GM23338 (cell line): ENCODE results near the gene NTN1. TPM values are rescaled to one million over a fixed set of nuclear protein-coding genes. Genes with fewer than 3 reads are reported as not detected.

Experiments used
- ATAC-seq: fragments of 200-7000 bp; cut with Tn5 transposase; 3 replicates; pipeline ENCODE4 v1.9.1; 2020
- DNase-seq: peaks from one replicate; pipeline ENCODE4 v3.0.0-alpha.2; 2015; ENCODE audit warnings: low spot score
- H2AFZ ChIP-seq: fragments of 200-600 bp; sonication (generic); 2 replicates; pipeline ENCODE4 v1.8.0; 2016; ENCODE audit warnings: antibody characterized with exemption, mild to moderate bottlenecking, moderate library complexity
- H3F3A ChIP-seq: fragments of 200-600 bp; sonication (generic); replicated peaks from 2 replicates; pipeline ENCODE4 v1.8.0; 2017; ENCODE audit warnings: antibody characterized with exemption, mixed run types, low read depth
- H3K27ac ChIP-seq: fragments of 200-600 bp; sonication (generic); 2 replicates; pipeline ENCODE4 v1.6.1; 2016; ENCODE audit warnings: low read depth
- H3K27me3 ChIP-seq: fragments of 200-600 bp; sonication (generic); 2 replicates; pipeline ENCODE4 v1.8.0; 2016; ENCODE audit warnings: mild to moderate bottlenecking, mixed run types, moderate library complexity; ENCODE audit not compliant: insufficient read depth
- H3K36me3 ChIP-seq: fragments of 200-600 bp; sonication (generic); 2 replicates; pipeline ENCODE4 v1.8.0; 2016; ENCODE audit warnings: mild to moderate bottlenecking; ENCODE audit not compliant: insufficient read depth
- H3K4me1 ChIP-seq: fragments of 200-600 bp; sonication (generic); 2 replicates; pipeline ENCODE4 v1.8.0; 2016; ENCODE audit warnings: mild to moderate bottlenecking, moderate library complexity; ENCODE audit not compliant: insufficient read depth
- H3K4me2 ChIP-seq: fragments of 200-600 bp; sonication (generic); 2 replicates; pipeline ENCODE4 v1.7.1; 2017; ENCODE audit warnings: mixed run types
- H3K4me3 ChIP-seq: fragments of 200-600 bp; sonication (generic); 2 replicates; pipeline ENCODE4 v1.6.1; 2016; ENCODE audit warnings: mixed run types
- H3K79me2 ChIP-seq: fragments of 200-600 bp; sonication (generic); replicated peaks from 2 replicates; pipeline ENCODE4 v1.8.0; 2017; ENCODE audit warnings: mild to moderate bottlenecking; ENCODE audit not compliant: insufficient read depth
- H3K9me2 ChIP-seq: fragments of 200-600 bp; sonication (generic); 2 replicates; pipeline ENCODE4 v1.8.0; 2017; ENCODE audit not compliant: insufficient read depth
- H4K20me1 ChIP-seq: fragments of 200-600 bp; sonication (generic); replicated peaks from 2 replicates; pipeline ENCODE4 v1.8.0; 2017; ENCODE audit warnings: mild to moderate bottlenecking; ENCODE audit not compliant: insufficient read depth
- H3K27ac Mint-ChIP-seq: 2 replicates; pipeline ENCODE4 v1.8.0; 2020; ENCODE audit warnings: inconsistent platforms, mild to moderate bottlenecking, moderate library complexity, mixed read lengths
- H3K27me3 Mint-ChIP-seq: 3 replicates; pipeline ENCODE4 v1.8.0; 2022; ENCODE audit warnings: low read depth, mild to moderate bottlenecking, moderate library complexity, mixed read lengths, inconsistent platforms; ENCODE audit not compliant: insufficient read depth, poor library complexity
- H3K36me3 Mint-ChIP-seq: 3 replicates; pipeline ENCODE4 v1.8.0; 2021; ENCODE audit warnings: low read depth, mild to moderate bottlenecking, inconsistent platforms, moderate library complexity, mixed read lengths
- H3K4me1 Mint-ChIP-seq: 3 replicates; pipeline ENCODE4 v1.8.0; 2020; ENCODE audit warnings: mild to moderate bottlenecking, inconsistent platforms, mixed read lengths
- H3K4me3 Mint-ChIP-seq: 3 replicates; pipeline ENCODE4 v1.8.0; 2021; ENCODE audit warnings: moderate library complexity, mild to moderate bottlenecking, inconsistent platforms, mixed read lengths
- H3K9me3 Mint-ChIP-seq: 3 replicates; pipeline ENCODE4 v1.8.0; 2020; ENCODE audit warnings: moderate library complexity, mild to moderate bottlenecking, inconsistent platforms, mixed read lengths
- CREB1 ChIP-seq: fragments of 250-450 bp; sonication (Bioruptor Pico); IDR thresholded peaks from 2 replicates; pipeline ENCODE4 v1.5.0; 2020; ENCODE audit warnings: low read depth, mild to moderate bottlenecking, moderate library complexity
- ETS1 ChIP-seq: IDR thresholded peaks from 2 replicates; pipeline ENCODE4 v1.6.1; 2016; ENCODE audit warnings: antibody characterized with exemption
- EZH2 ChIP-seq: fragments of 200-600 bp; sonication (generic); IDR thresholded peaks from one replicate; pipeline ENCODE4 v1.8.0; 2017; ENCODE audit warnings: antibody characterized with exemption, mild to moderate bottlenecking, low read depth; ENCODE audit not compliant: unreplicated experiment
- EZH2phosphoT487 ChIP-seq: fragments of 200-600 bp; sonication (generic); IDR thresholded peaks from one replicate; pipeline ENCODE4 v1.8.1; 2018; ENCODE audit warnings: antibody characterized with exemption; ENCODE audit not compliant: unreplicated experiment
- JUNB ChIP-seq: IDR thresholded peaks from one replicate; pipeline ENCODE4 v1.6.1; 2016; ENCODE audit warnings: antibody characterized with exemption; ENCODE audit not compliant: unreplicated experiment
- NANOG ChIP-seq: IDR thresholded peaks from 2 replicates; pipeline ENCODE4 v1.6.1; 2016; ENCODE audit warnings: antibody characterized with exemption, borderline replicate concordance
- POLR2AphosphoS5 ChIP-seq: IDR thresholded peaks from 2 replicates; pipeline ENCODE4 v1.6.1; 2016; ENCODE audit warnings: antibody characterized with exemption, low read depth
- REST ChIP-seq: IDR thresholded peaks from one replicate; pipeline ENCODE4 v1.6.1; 2018; ENCODE audit warnings: antibody characterized with exemption; ENCODE audit not compliant: unreplicated experiment
- STAT1 ChIP-seq: IDR thresholded peaks from one replicate; pipeline ENCODE4 v1.6.1; 2016; ENCODE audit warnings: antibody characterized with exemption; ENCODE audit not compliant: unreplicated experiment
- ZNF114 ChIP-seq: fragments of 250-450 bp; sonication (Bioruptor Pico); IDR thresholded peaks from 2 replicates; pipeline ENCODE4 v1.5.0; 2020; ENCODE audit warnings: mild to moderate bottlenecking, moderate library complexity
- ZNF331 ChIP-seq: fragments of 250-450 bp; sonication (Bioruptor Pico); IDR thresholded peaks from 2 replicates; pipeline ENCODE4 v1.5.0; 2020; ENCODE audit warnings: low read depth, mild to moderate bottlenecking, moderate library complexity
- ZNF462 ChIP-seq: fragments of 250-450 bp; sonication (Bioruptor Pico); IDR thresholded peaks from 2 replicates; pipeline ENCODE4 v1.5.0; 2020; ENCODE audit warnings: mild to moderate bottlenecking, moderate library complexity
- polyA plus RNA-seq: library from polyadenylated mRNA; unstranded; fragments of >200 nt; fragmentation: Nextera tagmentation; extraction: Ambion mirVana; gene quantifications from 2 replicates; pipeline ENCODE4 v1.2.1, GENCODE V29; 2016
- total RNA-seq: library from RNA; depleted of rRNA; stranded (reverse); fragments of >200 nt; shearing (Covaris generic); gene quantifications from 2 replicates; pipeline ENCODE4 v1.2.3, GENCODE V29; 2014
- TF ChIP-seq, protein P1 (sequence below), 2 experiments: fragments of 200-600 bp in 1 of 2; sonication (generic) in 1 of 2; conservative IDR thresholded peaks; 2 replicates each; pipeline versions ENCODE4 v1.5.1 to v1.6.1; 2016 to 2017; ENCODE audit warnings: antibody characterized with exemption in 2 of 2, low read depth in 2 of 2, mild to moderate bottlenecking in 2 of 2, moderate library complexity in 1 of 2

Gene NTN1
- total and polyA plus RNA-seq, 2 experiments from 2014 or later, result 0.57 to 2.6 TPM

- no peak overlapping the region for H3K27ac Mint-ChIP-seq
Observed at GRCh38 chr17:9169116-9169515, 147.8 kb downstream of the NTN1 start.

More at GRCh38 chr17:9169116-9169515, 147.8 kb downstream of the NTN1 start:
- Histone ChIP-seq H4K20me1 (no peaks in the 10 kb centered on the region), H3K9me2 (no peaks in the 10 kb centered on the region), H3K79me2 (no peaks in the 10 kb centered on the region), H2AFZ (no peak overlapping the region), H3F3A (no peaks in the 10 kb centered on the region), H3K27ac (no peak overlapping the region), H3K36me3 (no peaks in the 10 kb centered on the region), H3K4me3 (no peak overlapping the region), H3K4me2 (no peak overlapping the region), H3K27me3 (no peaks in the 10 kb centered on the region), H3K4me1 (peaks cover 20% of the 10 kb centered on the region)
- H3K4me3 Mint-ChIP-seq, result no peak overlapping the region
- TF ChIP-seq POLR2AphosphoS5 (no peak), ZNF114 (CRISPR knock-in tag) (no peak), CREB1 (no peak), EZH2 (no peak), NANOG (no peak), EZH2phosphoT487 (no peak), REST (no peak), ZNF462 (CRISPR knock-in tag) (no peak), ZNF331 (CRISPR knock-in tag) (no peak), JUNB (no peak), STAT1 (no peak), ETS1 (no peak)
- TF ChIP-seq, protein P1, sequence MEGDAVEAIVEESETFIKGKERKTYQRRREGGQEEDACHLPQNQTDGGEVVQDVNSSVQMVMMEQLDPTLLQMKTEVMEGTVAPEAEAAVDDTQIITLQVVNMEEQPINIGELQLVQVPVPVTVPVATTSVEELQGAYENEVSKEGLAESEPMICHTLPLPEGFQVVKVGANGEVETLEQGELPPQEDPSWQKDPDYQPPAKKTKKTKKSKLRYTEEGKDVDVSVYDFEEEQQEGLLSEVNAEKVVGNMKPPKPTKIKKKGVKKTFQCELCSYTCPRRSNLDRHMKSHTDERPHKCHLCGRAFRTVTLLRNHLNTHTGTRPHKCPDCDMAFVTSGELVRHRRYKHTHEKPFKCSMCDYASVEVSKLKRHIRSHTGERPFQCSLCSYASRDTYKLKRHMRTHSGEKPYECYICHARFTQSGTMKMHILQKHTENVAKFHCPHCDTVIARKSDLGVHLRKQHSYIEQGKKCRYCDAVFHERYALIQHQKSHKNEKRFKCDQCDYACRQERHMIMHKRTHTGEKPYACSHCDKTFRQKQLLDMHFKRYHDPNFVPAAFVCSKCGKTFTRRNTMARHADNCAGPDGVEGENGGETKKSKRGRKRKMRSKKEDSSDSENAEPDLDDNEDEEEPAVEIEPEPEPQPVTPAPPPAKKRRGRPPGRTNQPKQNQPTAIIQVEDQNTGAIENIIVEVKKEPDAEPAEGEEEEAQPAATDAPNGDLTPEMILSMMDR (conservative IDR thresholded peaks at IDR 0.05; ENCODE audit: low read depth in 2 of 2), result no peak
- peaks cover 8% of the 10 kb centered on the region; the same call in 2 of the 3 replicates for H3K9me3 Mint-ChIP-seq
- peaks cover 14% of the 10 kb centered on the region for H3K27me3 Mint-ChIP-seq
- ATAC-seq (no peak), DNase-seq (no peak)
- H3K36me3 Mint-ChIP-seq, result no peaks in the 10 kb centered on the region; the same call in 2 of the 3 replicates
- H3K4me1 Mint-ChIP-seq, result peaks cover 19% of the 10 kb centered on the region
